ENCODE results near the gene THADA.

GRCh38 chr2:43469094-43469493, 126.7 kb downstream of the THADA start:
- TF ChIP-seq CTCF (IDR thresholded peaks at IDR 0.05) (no peak), POLR2A (IDR thresholded peaks at IDR 0.05) (no peak)

Measured in upper lobe of left lung (tissue), 4 donors.